Psoas muscle (tissue), 8 donors: ENCODE results near the gene NR6A1. TPM values are rescaled to one million over a fixed set of nuclear protein-coding genes. Genes with fewer than 3 reads are reported as not detected.

Experiments
- ATAC-seq, 4 donors: fragments of 200-7000 bp; cut with Tn5 transposase; one replicate each; pipeline ENCODE4 v1.9.1; 2020; ENCODE audit warnings: moderate library complexity in 3 of 4, mild to moderate bottlenecking in 2 of 4
- DNase-seq, 2 donors: peaks; one replicate each; pipeline ENCODE4 v3.0.0-alpha.2; 2020
- H3K27ac ChIP-seq: fragments of 200-600 bp; one replicate; pipeline ENCODE4 v1.8.0; 2022
- H3K27me3 ChIP-seq, 3 donors: fragments of 200-600 bp in 1 of 3; one replicate each; pipeline versions ENCODE4 v1.6.1 to v1.8.0; 2013 to 2022; ENCODE audit warnings: low read length in 2 of 3, mild to moderate bottlenecking in 2 of 3, moderate library complexity in 1 of 3; ENCODE audit not compliant: insufficient read depth in 3 of 3
- H3K36me3 ChIP-seq, 2 donors: fragments of 200-600 bp in 1 of 2; one replicate each; pipeline versions ENCODE4 v1.6.1 to v1.8.0; 2013 to 2022; ENCODE audit warnings: low read depth in 1 of 2, mild to moderate bottlenecking in 1 of 2, moderate library complexity in 1 of 2; ENCODE audit not compliant: insufficient read depth in 1 of 2
- H3K4me1 ChIP-seq: fragments of 200-600 bp; one replicate; pipeline ENCODE4 v1.8.0; 2022
- H3K4me3 ChIP-seq: fragments of 200-600 bp; one replicate; pipeline ENCODE4 v1.8.0; 2022; ENCODE audit warnings: mild to moderate bottlenecking
- H3K9me3 ChIP-seq: fragments of 200-600 bp; one replicate; pipeline ENCODE4 v1.8.0; 2022
- WGBS, 3 donors: extraction: QIAGEN DNeasy Blood & Tissue Kit; methylation state at CpG; one replicate each; pipeline versions ENCODE4 v1.1.6 to v1.1.7; 2013; 5-methylcytosine and 5-hydroxymethylcytosine counted together
- intact Hi-C, 2 donors: fragments of 100-400 bp; cut with DNase I; formaldehyde crosslinking; loops; one replicate each; pipeline versions ENCODE4 v1.11.0 to v1.14.2; 2022
- polyA plus RNA-seq, 3 donors: library from polyadenylated mRNA; stranded (reverse); fragments of 200-250 nt; gene quantifications; one replicate each; pipeline ENCODE4 v1.2.3, GENCODE V29; 2013
- total RNA-seq, 4 donors: library from RNA; stranded (reverse); fragmentation: NEBNext Ultra II Directional in 2 of 4; extraction: Animal tissue kit (Norgen Biotek cat#: 25700) in 2 of 4; gene quantifications; one replicate each; pipeline versions ENCODE4 v1.2.1 to v1.2.4, GENCODE V29; 2021 to 2023
- TF ChIP-seq, protein P1 (sequence below): fragments of 200-600 bp; IDR thresholded peaks from one replicate; pipeline ENCODE4 v1.8.0; 2022; ENCODE audit warnings: antibody characterized with exemption
- donor health status: healthy with polysubstance abuse.
- donor health status: DM: no; HTN: no; CAD: no; lungs with moderate emphysema.
- donor health status: Bipolar disorder and iron deficiency.
- donor health status: healthy.
- donor health status: DM: yes; HTN: yes; CAD: no.
- donor health status: DM: no; HTN: no; CAD: no.
- donor health status: DM: no; HTN: no; CAD: no.
- donor health status: DM: yes; HTN: yes; CAD: no.

The NR6A1 gene
- total and polyA plus RNA-seq, 7 donors = 0.32 to 2.6 (median 0.70) TPM

DNA sequence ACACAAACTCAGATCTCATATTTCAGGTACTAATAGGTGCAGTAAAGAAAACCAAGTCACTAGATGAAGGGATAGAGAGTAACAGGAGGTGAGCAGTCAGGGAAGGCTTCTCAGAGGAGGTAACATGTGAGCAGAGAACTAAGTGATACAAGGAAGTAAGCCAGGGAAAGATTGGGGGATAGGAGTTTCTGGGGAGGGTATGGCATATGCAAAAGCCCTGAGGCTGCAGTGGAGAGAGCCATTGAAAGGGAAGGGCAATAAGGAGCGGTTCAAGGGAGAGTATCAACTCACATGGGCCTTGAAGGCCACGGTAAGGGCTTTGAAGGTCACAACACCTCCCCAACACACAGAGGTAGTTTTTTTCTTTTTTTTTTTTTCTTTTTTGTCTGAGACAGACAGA is 12.7 kb upstream of the NR6A1 start:
- 82 to 86% (median 84%) methylated on average over 2 of the region's 2 CpGs for WGBS, 3 donors

DNA sequence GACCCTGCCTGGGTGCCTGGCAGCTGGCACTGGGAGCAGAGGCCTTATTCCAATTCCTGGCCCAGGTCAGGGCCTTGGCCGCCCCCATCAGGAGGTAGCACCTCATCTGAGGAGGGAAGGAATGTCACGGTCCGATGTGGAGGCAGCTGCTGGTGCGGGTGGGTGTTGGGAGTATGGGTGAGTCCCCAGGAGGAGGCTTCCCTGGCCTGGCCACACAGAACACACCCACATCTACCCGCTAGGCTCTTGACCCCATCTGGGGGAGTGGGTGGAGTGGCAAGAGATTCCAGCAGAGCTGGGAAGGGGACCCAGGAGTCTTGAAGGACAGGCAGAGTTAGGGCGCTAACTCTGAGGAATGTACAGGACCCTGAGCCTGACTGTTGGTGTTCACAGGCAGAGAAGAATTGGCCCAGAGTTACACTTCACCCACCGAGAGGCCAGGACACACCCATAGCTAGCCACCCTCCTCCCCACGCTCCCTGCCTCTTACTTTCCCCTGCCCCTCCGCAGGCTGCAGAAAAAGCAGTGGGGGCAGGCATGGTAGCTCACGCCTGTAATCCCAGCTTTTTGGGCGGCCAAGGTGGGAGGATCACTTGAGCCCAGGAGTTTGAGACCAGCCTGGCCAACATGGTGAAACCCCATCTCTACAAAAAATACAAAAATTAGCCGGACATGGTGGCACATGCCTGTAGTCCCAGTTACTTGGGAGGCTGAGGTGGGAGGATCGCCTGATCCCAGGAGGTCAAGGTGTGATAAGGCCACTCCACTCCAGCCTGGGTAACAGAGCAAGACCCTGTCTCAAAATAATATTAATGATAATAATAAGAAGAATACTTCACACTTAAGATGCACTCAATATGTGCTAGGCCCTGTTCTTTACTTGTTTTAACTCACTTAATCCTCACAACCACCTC is 11.8 kb upstream of the NR6A1 start:
- H3K4me3 ChIP-seq = no peak overlapping the region
- peaks cover 8% of the 10 kb centered on the region for H3K4me1 ChIP-seq
- H3K9me3 ChIP-seq = no peaks in the 10 kb centered on the region
- no peaks in the 10 kb centered on the region for H3K36me3 ChIP-seq
- no peak for ATAC-seq
- intact Hi-C loops = no loop called here
- 74 to 80% (median 78%) methylated on average over 13 of the region's 13 CpGs for WGBS, 3 donors
- no peaks in the 10 kb centered on the region for H3K27me3 ChIP-seq
- TF ChIP-seq, protein P1, sequence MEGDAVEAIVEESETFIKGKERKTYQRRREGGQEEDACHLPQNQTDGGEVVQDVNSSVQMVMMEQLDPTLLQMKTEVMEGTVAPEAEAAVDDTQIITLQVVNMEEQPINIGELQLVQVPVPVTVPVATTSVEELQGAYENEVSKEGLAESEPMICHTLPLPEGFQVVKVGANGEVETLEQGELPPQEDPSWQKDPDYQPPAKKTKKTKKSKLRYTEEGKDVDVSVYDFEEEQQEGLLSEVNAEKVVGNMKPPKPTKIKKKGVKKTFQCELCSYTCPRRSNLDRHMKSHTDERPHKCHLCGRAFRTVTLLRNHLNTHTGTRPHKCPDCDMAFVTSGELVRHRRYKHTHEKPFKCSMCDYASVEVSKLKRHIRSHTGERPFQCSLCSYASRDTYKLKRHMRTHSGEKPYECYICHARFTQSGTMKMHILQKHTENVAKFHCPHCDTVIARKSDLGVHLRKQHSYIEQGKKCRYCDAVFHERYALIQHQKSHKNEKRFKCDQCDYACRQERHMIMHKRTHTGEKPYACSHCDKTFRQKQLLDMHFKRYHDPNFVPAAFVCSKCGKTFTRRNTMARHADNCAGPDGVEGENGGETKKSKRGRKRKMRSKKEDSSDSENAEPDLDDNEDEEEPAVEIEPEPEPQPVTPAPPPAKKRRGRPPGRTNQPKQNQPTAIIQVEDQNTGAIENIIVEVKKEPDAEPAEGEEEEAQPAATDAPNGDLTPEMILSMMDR = no peak
- DNase-seq = no peak
- no peak overlapping the region for H3K27ac ChIP-seq

More for the DNA sequence above, 12.7 kb upstream of the NR6A1 start:
- ATAC-seq (no peak), DNase-seq (no peak)
- Histone ChIP-seq H3K4me3 (no peak overlapping the region), H3K27ac (no peak overlapping the region), H3K9me3 (no peaks in the 10 kb centered on the region), H3K4me1 (peaks cover 8% of the 10 kb centered on the region), H3K27me3 (no peaks in the 10 kb centered on the region), H3K36me3 (no peaks in the 10 kb centered on the region)
- intact Hi-C loops = no loop called here
- TF ChIP-seq, protein P1 = no peak

- 75 to 83% (median 81%) methylated on average over 3 of the region's 3 CpGs for WGBS, 3 donors
- DNase-seq (no peak), ATAC-seq (no peak)
- no peaks in the 10 kb centered on the region for H3K36me3 ChIP-seq
- no peak overlapping the region for H3K27ac ChIP-seq
- no peak overlapping the region for H3K4me3 ChIP-seq
- intact Hi-C loops = no loop called here
- no peaks in the 10 kb centered on the region for H3K27me3 ChIP-seq
- H3K4me1 ChIP-seq = peaks cover 8% of the 10 kb centered on the region
- H3K9me3 ChIP-seq = no peaks in the 10 kb centered on the region
- TF ChIP-seq, protein P1 = no peak
These were observed 11.0 kb upstream of the NR6A1 start for GRCh38 chr9:124781967-124782660.

DNA sequence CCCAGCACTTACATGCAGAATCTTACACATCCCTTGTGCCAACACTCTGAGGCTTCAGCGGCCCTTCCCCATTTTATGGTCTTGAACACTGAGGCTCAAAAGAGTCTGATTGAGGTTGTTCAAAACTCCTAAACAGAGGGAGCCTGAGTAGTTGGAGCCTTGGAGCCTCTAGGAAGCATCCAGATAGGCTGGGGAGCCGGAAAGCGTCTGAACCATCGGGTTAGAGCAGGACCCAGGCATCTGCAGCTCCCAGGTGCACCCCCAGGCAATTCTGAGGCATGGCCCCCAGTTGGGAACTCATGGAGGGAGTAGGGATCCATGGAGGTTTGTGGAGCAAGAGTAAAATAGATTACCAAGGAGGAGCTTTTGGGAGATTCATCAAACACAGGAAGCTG is 9.6 kb upstream of the NR6A1 start:
- intact Hi-C loops = no loop called here
- Histone ChIP-seq H3K4me3 (no peak overlapping the region), H3K36me3 (no peaks in the 10 kb centered on the region), H3K4me1 (peaks cover 14% of the 10 kb centered on the region), H3K9me3 (no peaks in the 10 kb centered on the region), H3K27me3 (no peaks in the 10 kb centered on the region), H3K27ac (no peak overlapping the region)
- no peak for DNase-seq
- 85 to 92% (median 90%) methylated on average over 4 of the region's 4 CpGs for WGBS, 3 donors
- ATAC-seq = no peak
- TF ChIP-seq, protein P1 = no peak
